ENCODE measurements around the gene DPYD.

- TF ChIP-seq POLR2A (IDR thresholded peaks at IDR 0.05; ENCODE audit: low read length) (no peak), GATA1 (IDR thresholded peaks at IDR 0.05; ENCODE audit: low read depth, low read length) (no peak)
Observed at GRCh38 chr1:97646071-97646470, 274.8 kb downstream of the DPYD start.
